DOHH2 (cell line): Measurements from ENCODE around the gene TMEM132A.

ENCODE experiments used
- H3F3A ChIP-seq: fragments of 200-600 bp; sonication (generic), shearing (Covaris generic); 2 replicates; pipeline ENCODE4 v1.6.0; 2016; ENCODE audit warnings: antibody characterized with exemption, mild to moderate bottlenecking; ENCODE audit not compliant: control insufficient read depth, insufficient read depth
- H3K27ac ChIP-seq: fragments of 200-600 bp; sonication (generic); 2 replicates; pipeline ENCODE4 v1.5.1; 2014; ENCODE audit warnings: low read depth, mild to moderate bottlenecking, low read length, moderate library complexity
- H3K27me3 ChIP-seq: fragments of 200-600 bp; sonication (generic); 2 replicates; pipeline ENCODE4 v1.6.1; 2014; ENCODE audit warnings: mild to moderate bottlenecking, low read length, mixed read lengths; ENCODE audit not compliant: control insufficient read depth
- H3K36me3 ChIP-seq: fragments of 200-600 bp; sonication (generic); 2 replicates; pipeline ENCODE4 v1.6.1; 2014; ENCODE audit warnings: mild to moderate bottlenecking, low read length, moderate library complexity, mixed read lengths; ENCODE audit not compliant: control insufficient read depth
- H3K4me1 ChIP-seq: fragments of 200-600 bp; sonication (generic); 2 replicates; pipeline ENCODE4 v1.6.1; 2014; ENCODE audit warnings: mild to moderate bottlenecking, low read length, mixed read lengths; ENCODE audit not compliant: control insufficient read depth
- H3K4me2 ChIP-seq: fragments of 200-600 bp; sonication (generic); 2 replicates; pipeline ENCODE4 v1.6.0; 2014; ENCODE audit warnings: mild to moderate bottlenecking, low read length, moderate library complexity
- H3K4me3 ChIP-seq: fragments of 200-600 bp; sonication (generic); 2 replicates; pipeline ENCODE4 v1.5.1; 2014; ENCODE audit warnings: mild to moderate bottlenecking, low read length, mixed read lengths
- H3K79me2 ChIP-seq: fragments of 200-600 bp; sonication (generic); 2 replicates; pipeline ENCODE4 v1.6.1; 2014; ENCODE audit warnings: mild to moderate bottlenecking, low read length, mixed read lengths; ENCODE audit not compliant: control insufficient read depth
- H3K9me2 ChIP-seq: fragments of 200-600 bp; sonication (generic); replicated peaks from 2 replicates; pipeline ENCODE4 v1.6.1; 2014; ENCODE audit warnings: mild to moderate bottlenecking, low read length, mixed read lengths; ENCODE audit not compliant: control insufficient read depth
- H3K9me3 ChIP-seq: fragments of 200-600 bp; sonication (generic); 2 replicates; pipeline ENCODE4 v1.6.1; 2014; ENCODE audit warnings: antibody characterized with exemption, low read length, mixed read lengths; ENCODE audit not compliant: control insufficient read depth, insufficient read depth
- H4K20me1 ChIP-seq: fragments of 200-600 bp; sonication (generic); 2 replicates; pipeline ENCODE4 v1.6.0; 2014; ENCODE audit warnings: low read depth, mild to moderate bottlenecking, antibody characterized with exemption, low read length, moderate library complexity; ENCODE audit not compliant: control insufficient read depth, insufficient read depth
- EZH2phosphoT487 ChIP-seq: fragments of 200-600 bp; sonication (generic); IDR thresholded peaks from 2 replicates; pipeline ENCODE4 v1.6.1; 2017; ENCODE audit warnings: borderline replicate concordance, mild to moderate bottlenecking, antibody characterized with exemption, low read length, moderate library complexity, mixed read lengths
- TF ChIP-seq, protein P1 (sequence below): fragments of 200-600 bp; sonication (generic); IDR thresholded peaks from one replicate; pipeline ENCODE4 v1.5.1; 2014; ENCODE audit warnings: antibody characterized with exemption, mild to moderate bottlenecking, low read depth, low read length; ENCODE audit not compliant: poor library complexity, severe bottlenecking

Gene TMEM132A

DNA sequence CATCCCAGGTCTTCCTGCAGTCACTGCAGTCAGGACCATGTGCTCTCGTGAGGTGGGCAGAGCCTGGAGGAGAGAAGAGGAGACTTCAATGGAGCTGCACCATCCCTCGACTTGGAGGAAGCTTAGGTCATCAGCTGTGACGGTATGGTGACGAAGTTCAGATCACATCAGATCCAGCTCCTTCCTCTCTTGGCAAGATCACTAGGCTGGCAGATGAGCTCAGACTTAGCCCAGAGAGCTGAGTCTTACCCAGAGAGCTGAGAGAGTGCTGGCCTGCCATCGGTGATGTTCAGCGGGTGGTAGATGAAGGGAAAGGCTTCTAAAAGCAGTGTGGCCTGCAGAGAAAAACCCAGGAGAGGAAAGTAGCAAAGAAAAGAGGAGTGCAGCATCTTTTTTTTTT, 29.5 kb downstream of the TMEM132A start:
- H3K9me3 ChIP-seq = no peaks in the 10 kb centered on the region
- H3K9me2 ChIP-seq = no peaks in the 10 kb centered on the region
- no peaks in the 10 kb centered on the region for H3K27me3 ChIP-seq
- H3K4me2 ChIP-seq = peak overlapping the region; percentile 99
- H3K79me2 ChIP-seq = peaks cover 31% of the 10 kb centered on the region
- H3F3A ChIP-seq = peaks cover 6% of the 10 kb centered on the region; the same call in 1 of the 2 replicates
- peaks cover 8% of the 10 kb centered on the region for H3K36me3 ChIP-seq
- peak overlapping the region; percentile 32 for H3K4me3 ChIP-seq
- peaks cover 55% of the 10 kb centered on the region for H3K4me1 ChIP-seq
- no peaks in the 10 kb centered on the region for H4K20me1 ChIP-seq
- TF ChIP-seq EZH2phosphoT487 = no peak
- TF ChIP-seq, protein P1, sequence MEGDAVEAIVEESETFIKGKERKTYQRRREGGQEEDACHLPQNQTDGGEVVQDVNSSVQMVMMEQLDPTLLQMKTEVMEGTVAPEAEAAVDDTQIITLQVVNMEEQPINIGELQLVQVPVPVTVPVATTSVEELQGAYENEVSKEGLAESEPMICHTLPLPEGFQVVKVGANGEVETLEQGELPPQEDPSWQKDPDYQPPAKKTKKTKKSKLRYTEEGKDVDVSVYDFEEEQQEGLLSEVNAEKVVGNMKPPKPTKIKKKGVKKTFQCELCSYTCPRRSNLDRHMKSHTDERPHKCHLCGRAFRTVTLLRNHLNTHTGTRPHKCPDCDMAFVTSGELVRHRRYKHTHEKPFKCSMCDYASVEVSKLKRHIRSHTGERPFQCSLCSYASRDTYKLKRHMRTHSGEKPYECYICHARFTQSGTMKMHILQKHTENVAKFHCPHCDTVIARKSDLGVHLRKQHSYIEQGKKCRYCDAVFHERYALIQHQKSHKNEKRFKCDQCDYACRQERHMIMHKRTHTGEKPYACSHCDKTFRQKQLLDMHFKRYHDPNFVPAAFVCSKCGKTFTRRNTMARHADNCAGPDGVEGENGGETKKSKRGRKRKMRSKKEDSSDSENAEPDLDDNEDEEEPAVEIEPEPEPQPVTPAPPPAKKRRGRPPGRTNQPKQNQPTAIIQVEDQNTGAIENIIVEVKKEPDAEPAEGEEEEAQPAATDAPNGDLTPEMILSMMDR = no peak
- peak overlapping the region; percentile 91 for H3K27ac ChIP-seq

DNA sequence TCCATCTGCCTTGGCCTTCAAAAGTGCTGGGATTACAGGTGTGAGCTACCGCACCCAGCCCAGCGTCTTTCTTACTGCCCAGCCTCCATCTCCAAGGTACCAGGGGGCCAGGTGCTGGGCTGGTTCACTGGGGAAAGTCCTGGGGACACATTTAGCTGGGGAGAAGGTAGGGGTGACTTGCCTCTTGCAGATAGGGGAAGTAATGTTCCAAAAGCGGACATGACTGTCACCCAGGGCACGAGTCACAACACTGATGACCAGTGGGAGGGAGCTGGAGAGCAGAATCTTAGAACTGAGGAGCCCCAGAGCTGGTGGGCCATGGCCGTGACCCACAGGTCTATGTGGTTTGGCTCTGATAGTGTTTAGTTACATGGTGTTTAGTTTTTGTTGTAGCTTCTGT, 30.2 kb downstream of the TMEM132A start:
- Histone ChIP-seq H3K27ac (peak overlapping the region; percentile 91; the same call in 1 of the 2 replicates), H3K9me2 (no peaks in the 10 kb centered on the region), H3K4me2 (peak overlapping the region; percentile 99), H3K79me2 (peaks cover 25% of the 10 kb centered on the region), H3K4me1 (peaks cover 50% of the 10 kb centered on the region), H3K36me3 (peaks cover 7% of the 10 kb centered on the region; the same call in 1 of the 2 replicates), H3K27me3 (no peaks in the 10 kb centered on the region), H3K9me3 (no peaks in the 10 kb centered on the region), H4K20me1 (no peaks in the 10 kb centered on the region), H3F3A (peaks cover 6% of the 10 kb centered on the region; the same call in 1 of the 2 replicates), H3K4me3 (peak overlapping the region; percentile 37)
- no peak for TF ChIP-seq EZH2phosphoT487
- TF ChIP-seq, protein P1 = no peak

GRCh38 chr11:60955571-60955970, 31.3 kb downstream of the TMEM132A start:
- peaks cover 3% of the 10 kb centered on the region; the same call in 1 of the 2 replicates for H3F3A ChIP-seq
- peaks cover 3% of the 10 kb centered on the region; the same call in 1 of the 2 replicates for H3K36me3 ChIP-seq
- no peaks in the 10 kb centered on the region for H4K20me1 ChIP-seq
- no peak for TF ChIP-seq EZH2phosphoT487
- TF ChIP-seq, protein P1 = no peak
- peaks cover 13% of the 10 kb centered on the region for H3K79me2 ChIP-seq
- no peaks in the 10 kb centered on the region for H3K27me3 ChIP-seq
- H3K4me3 ChIP-seq = no peak overlapping the region
- H3K27ac ChIP-seq = no peak overlapping the region
- no peaks in the 10 kb centered on the region for H3K9me2 ChIP-seq
- H3K9me3 ChIP-seq = no peaks in the 10 kb centered on the region
- H3K4me1 ChIP-seq = peaks cover 42% of the 10 kb centered on the region
- no peak overlapping the region for H3K4me2 ChIP-seq
